Heart right ventricle (tissue), 16 donors: Measurements from ENCODE around the gene RBM27. TPM values are rescaled to one million over a fixed set of nuclear protein-coding genes. Genes with fewer than 3 reads are reported as not detected.
"Not testable (repeated sequence)": the region's sequence is repeated elsewhere in the genome, so short reads cannot be mapped to it uniquely, and the experiment has no call there.

Experiments
- ATAC-seq, 8 donors: fragments of 200-7000 bp; cut with Tn5 transposase; one replicate each; pipeline ENCODE4 v1.9.1; 2020; ENCODE audit warnings: mild to moderate bottlenecking in 8 of 8, moderate library complexity in 8 of 8, moderate number of reproducible peaks in 1 of 8
- DNase-seq, 2 donors: peaks; one replicate each; pipeline ENCODE4 v3.0.0-alpha.2; 2020
- H3K27ac ChIP-seq, 10 donors: fragments of 200-600 bp; sonication (generic) in 2 of 10; one replicate each; pipeline versions ENCODE4 v1.5.0 to v1.8.0; 2020 to 2022; ENCODE audit warnings: mild to moderate bottlenecking in 3 of 10
- H3K27me3 ChIP-seq, 7 donors: fragments of 200-600 bp; one replicate each; pipeline ENCODE4 v1.8.0; 2021 to 2022; ENCODE audit warnings: mild to moderate bottlenecking in 2 of 7
- H3K36me3 ChIP-seq, 9 donors: fragments of 200-600 bp; sonication (generic) in 1 of 9; one replicate each; pipeline versions ENCODE4 v1.5.0 to v1.8.0; 2020 to 2022; ENCODE audit warnings: mild to moderate bottlenecking in 2 of 9
- H3K4me1 ChIP-seq, 9 donors: fragments of 200-600 bp; sonication (generic) in 1 of 9; one replicate each; pipeline versions ENCODE4 v1.5.0 to v1.8.0; 2020 to 2022; ENCODE audit warnings: mild to moderate bottlenecking in 4 of 9
- H3K4me3 ChIP-seq, 10 donors: fragments of 200-600 bp; sonication (generic) in 2 of 10; one replicate each; pipeline versions ENCODE4 v1.5.0 to v1.8.0; 2020 to 2022; ENCODE audit warnings: mild to moderate bottlenecking in 7 of 10, moderate library complexity in 2 of 10
- H3K9me3 ChIP-seq, 11 donors: fragments of 200-600 bp in 10 of 11; sonication (generic) in 2 of 11; one replicate each; pipeline versions ENCODE4 v1.5.0 to v1.8.0; 2013 to 2022; ENCODE audit warnings: mild to moderate bottlenecking in 2 of 11, control low read depth in 1 of 11, moderate library complexity in 1 of 11
- CTCF ChIP-seq, 9 donors: fragments of 200-600 bp; sonication (generic) in 2 of 9; IDR thresholded peaks; one replicate each; pipeline versions ENCODE4 v1.5.0 to v1.8.0; 2021 to 2022; ENCODE audit warnings: antibody characterized with exemption in 9 of 9, mild to moderate bottlenecking in 5 of 9, moderate library complexity in 1 of 9
- WGBS, 2 donors: extraction: QIAGEN DNeasy Blood & Tissue Kit; methylation state at CpG; one replicate each; pipeline ENCODE4 v1.1.7; 2013; ENCODE audit warnings: inconsistent platforms in 1 of 2; 5-methylcytosine and 5-hydroxymethylcytosine counted together
- intact Hi-C, 10 donors: fragments of 100-400 bp; cut with DNase I; formaldehyde crosslinking; loops; one replicate each; pipeline versions ENCODE4 v1.11.1 to v1.14.2; 2022
- polyA plus RNA-seq, 2 donors: library from polyadenylated mRNA; stranded (reverse); fragments of 200-250 nt; gene quantifications; one replicate each; pipeline ENCODE4 v1.2.3, GENCODE V29; 2013
- total RNA-seq, 10 donors: library from RNA; stranded (reverse); fragmentation: NEBNext Ultra II Directional in 3 of 10; extraction: Animal tissue kit (Norgen Biotek cat#: 25700) in 3 of 10; gene quantifications; one replicate each; pipeline versions ENCODE4 v1.2.1 to v1.2.4, GENCODE V29; 2021 to 2023
- donor health status: Arrhythmogenic right ventricular cardiomyopathy.
- donor health status: ischemic (EF 13 %, LVEDD 7.1; RV severe dilation, severe dysfunction).
- donor health status: healthy with polysubstance abuse.
- donor health status: DM: no; HTN: yes; CAD: no.
- donor health status: DM: no; HTN: no; CAD: no.
- donor health status: ischemic (EF 25% LVEDD 6.9; RV normal size, moderate dysfunction).
- donor health status: ischemic (EF 25% LVEDD 5.7; RV mildly dilated, moderate dysfunction).
- donor health status: healthy.
- donor health status: DM: yes; HTN: yes; CAD: no.
- donor health status: Ischemic cardiomyopathy.
- donor health status: ischemic (EF 35%, LVEDD 5.7; RV mildly dilated, moderate dysfunction).
- donor health status: nonischemic (EF 11% LVEDD 7.7; RV severe dilation, severe dysfunction).
- donor health status: DM: yes; HTN: yes; CAD: no.
- donor health status: PGD.
- donor health status: ischemic (EF 29% LVEDD 5.4; RV normal size, mild dysfunction).
- donor health status: nonischemic (EF 23%, LVEDD 6.1; RV moderate dilation, normal function).

The RBM27 gene
- total and polyA plus RNA-seq, 12 donors: 4.0 to 21.5 (median 15.2) TPM

GRCh38 chr5:146209714-146210113, 6.3 kb downstream of the RBM27 start:
- TF ChIP-seq CTCF (IDR thresholded peaks at IDR 0.05): no peak
- Histone ChIP-seq H3K27me3 (no peaks in the 10 kb centered on the region), H3K27ac (no peak overlapping the region), H3K4me3 (no peak overlapping the region), H3K4me1 (peaks cover 0 to 71% (median 56%) of the 10 kb centered on the region in 9 donors), H3K9me3 (no peaks in the 10 kb centered on the region), H3K36me3 (no peaks in the 10 kb centered on the region)
- intact Hi-C loops: loop anchor here in 1 of 10 donors (10.0 kb wide), 1 partner anchor 235 kb away; the partner anchor contains the start of gene TCERG1
- WGBS, 2 donors: 90% methylated on average over 2 of the region's 2 CpGs
- no peak for DNase-seq
- no peak for ATAC-seq

GRCh38 chr5:146210810-146211209, 7.4 kb downstream of the RBM27 start:
- intact Hi-C loops, H3K27me3 ChIP-seq, H3K36me3 ChIP-seq, ATAC-seq, H3K4me3 ChIP-seq, H3K27ac ChIP-seq, DNase-seq, H3K9me3 ChIP-seq: not testable (repeated sequence)
- 95 to 96% methylated on average over 13 of the region's 13 CpGs for WGBS, 2 donors
- H3K4me1 ChIP-seq: peaks cover 0 to 63% (median 47%) of the 10 kb centered on the region in 9 donors

- Histone ChIP-seq H3K36me3 (peaks cover 0 to 3% (median 0%) of the 10 kb centered on the region in 9 donors), H3K9me3 (no peaks in the 10 kb centered on the region), H3K4me1 (peaks cover 0 to 53% (median 36%) of the 10 kb centered on the region in 9 donors), H3K27ac (no peak overlapping the region), H3K4me3 (no peak overlapping the region), H3K27me3 (no peaks in the 10 kb centered on the region)
- DNase-seq: no peak
- intact Hi-C loops: no loop called here
- no peak for TF ChIP-seq CTCF (IDR thresholded peaks at IDR 0.05)
- 63 to 70% methylated on average over 4 of the region's 4 CpGs for WGBS, 2 donors
- ATAC-seq: no peak
These were observed 9.9 kb downstream of the RBM27 start for GRCh38 chr5:146213210-146213826.

- H3K4me3 ChIP-seq, intact Hi-C loops, DNase-seq, H3K27ac ChIP-seq, ATAC-seq, H3K9me3 ChIP-seq, H3K27me3 ChIP-seq: not testable (repeated sequence)
- peaks cover 0 to 19% (median 0%) of the 10 kb centered on the region in 9 donors for H3K36me3 ChIP-seq
- peaks cover 0 to 46% (median 21%) of the 10 kb centered on the region in 9 donors for H3K4me1 ChIP-seq
- 96% methylated on average over 5 of the region's 5 CpGs for WGBS, 2 donors
These were observed 11.5 kb downstream of the RBM27 start for GRCh38 chr5:146214881-146215280.

GRCh38 chr5:146218168-146218567, 14.8 kb downstream of the RBM27 start:
- H3K36me3 ChIP-seq: peaks cover 0 to 50% (median 0%) of the 10 kb centered on the region in 9 donors
- H3K4me1 ChIP-seq: peaks cover 0 to 35% (median 18%) of the 10 kb centered on the region in 9 donors
- no peak overlapping the region for H3K4me3 ChIP-seq
- no peak for TF ChIP-seq CTCF (IDR thresholded peaks at IDR 0.05)
- intact Hi-C loops: no loop called here
- H3K9me3 ChIP-seq: no peaks in the 10 kb centered on the region
- WGBS, 2 donors: 44 to 51% methylated on average over 2 of the region's 2 CpGs
- ATAC-seq: no peak
- H3K27me3 ChIP-seq: no peaks in the 10 kb centered on the region
- DNase-seq: no peak
- no peak overlapping the region for H3K27ac ChIP-seq
